ENCODE data around the gene ROBO2.

The ROBO2 gene

GRCh38 chr3:77524946-77525682, 485.2 kb downstream of the ROBO2 start:
- no peak for DNase-seq

DNA sequence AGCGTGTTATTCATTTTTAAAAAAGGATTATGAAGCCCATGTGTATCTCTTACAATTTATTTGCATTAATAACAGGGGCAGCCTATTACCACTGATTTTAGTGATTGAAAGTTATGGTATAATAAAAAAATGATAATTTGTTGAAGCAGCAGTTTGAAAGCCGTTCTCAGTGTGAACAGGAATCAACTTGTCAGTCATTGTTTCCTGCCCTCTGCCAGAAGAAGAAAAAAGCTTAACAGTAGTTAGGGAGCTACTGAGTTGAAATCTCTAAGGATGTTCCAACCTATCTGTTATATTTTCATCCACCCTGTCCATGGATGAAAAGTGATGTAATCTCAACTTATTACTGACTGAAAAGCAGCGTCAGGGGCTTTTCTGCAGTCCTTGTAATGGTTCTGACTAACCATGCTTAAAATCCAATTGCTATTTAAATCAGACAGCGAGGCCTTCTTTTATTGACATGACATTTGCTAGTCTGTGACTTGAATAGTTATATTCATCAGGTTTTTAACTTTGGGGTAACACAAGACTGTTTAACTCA, 486.7 kb downstream of the ROBO2 start:
- no peak for DNase-seq

- no peak for DNase-seq
Measured at GRCh38 chr3:77529522-77529921, 489.6 kb downstream of the ROBO2 start.

GRCh38 chr3:77530870-77531269, 491.0 kb downstream of the ROBO2 start:
- DNase-seq = no peak

- DNase-seq = no peak
Measured at GRCh38 chr3:77535116-77535515, 495.2 kb downstream of the ROBO2 start.

DNA sequence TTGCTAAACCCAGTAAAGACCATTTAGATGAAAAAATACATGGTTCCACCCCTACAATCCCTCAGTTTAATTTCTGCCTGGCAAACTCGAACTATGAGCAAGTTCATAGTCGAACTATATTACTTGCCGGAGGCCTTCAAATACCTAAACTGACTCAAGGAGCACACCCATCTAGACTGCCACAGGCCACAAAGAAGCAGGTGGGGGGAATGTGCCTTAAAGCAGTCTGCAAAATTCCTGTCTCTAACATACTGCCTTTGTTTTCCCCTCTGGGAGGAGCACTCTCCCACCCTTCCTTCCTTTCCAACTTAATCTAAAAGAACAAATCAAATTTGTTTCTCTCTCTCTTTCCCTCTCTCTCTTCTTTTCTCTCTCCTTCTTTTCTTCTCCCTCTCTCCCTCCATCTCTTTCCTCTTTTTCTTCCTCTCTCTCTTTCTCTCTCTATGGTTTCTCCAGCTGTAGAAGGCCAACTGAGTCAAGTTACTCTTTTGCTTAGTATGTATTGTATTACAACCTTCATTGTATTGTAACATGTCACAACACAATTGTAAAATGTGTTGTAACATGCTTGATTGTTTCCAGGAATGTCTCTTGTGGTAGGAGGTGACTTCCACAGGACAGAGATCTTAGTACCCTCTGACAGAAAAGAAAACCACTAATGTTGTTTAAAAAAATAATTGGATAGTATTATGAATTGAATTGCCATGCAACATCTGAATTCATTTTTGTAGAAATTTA, 496.3 kb downstream of the ROBO2 start:
- DNase-seq = no peak

DNA sequence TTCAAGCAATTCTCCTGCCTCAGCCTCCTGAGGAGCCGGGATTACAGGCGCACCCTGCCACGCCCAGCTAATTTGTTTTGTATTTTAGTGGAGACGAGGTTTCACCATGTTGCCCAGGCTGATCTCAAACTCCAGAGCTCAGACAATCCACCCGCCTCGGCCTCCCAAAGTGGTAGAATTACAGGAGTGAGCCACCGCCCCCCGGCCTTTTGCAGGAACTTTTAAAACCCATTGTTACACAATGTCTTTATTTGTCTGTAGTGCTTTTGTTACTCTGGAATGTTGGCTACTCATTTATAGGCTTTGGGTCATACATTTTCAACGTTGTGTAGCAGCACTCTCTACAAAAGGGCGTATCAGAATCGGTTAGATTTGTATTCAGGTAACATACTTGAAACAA, 499.1 kb downstream of the ROBO2 start:
- DNase-seq = no peak

GRCh38 chr3:77539677-77540076, 499.8 kb downstream of the ROBO2 start:
- no peak for DNase-seq

- no peak for DNase-seq
Measured at GRCh38 chr3:77541203-77541922, 501.5 kb downstream of the ROBO2 start.

DNA sequence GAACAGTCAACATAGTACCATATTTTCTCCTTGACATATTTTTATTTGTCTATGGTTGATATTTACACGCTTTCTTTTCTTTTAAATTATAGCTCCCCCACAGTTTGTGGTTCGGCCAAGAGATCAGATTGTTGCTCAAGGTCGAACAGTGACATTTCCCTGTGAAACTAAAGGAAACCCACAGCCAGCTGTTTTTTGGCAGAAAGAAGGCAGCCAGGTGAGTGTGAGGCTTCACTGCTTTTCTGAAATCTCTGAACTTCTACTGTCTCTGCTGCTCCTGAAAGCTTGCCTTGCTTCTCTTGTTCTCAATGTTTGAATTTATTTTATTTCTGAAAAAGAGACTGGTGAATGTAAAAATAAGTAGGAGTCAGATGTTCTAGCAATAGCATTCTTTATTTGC, 506.3 kb downstream of the ROBO2 start:
- no peak for DNase-seq

DNA sequence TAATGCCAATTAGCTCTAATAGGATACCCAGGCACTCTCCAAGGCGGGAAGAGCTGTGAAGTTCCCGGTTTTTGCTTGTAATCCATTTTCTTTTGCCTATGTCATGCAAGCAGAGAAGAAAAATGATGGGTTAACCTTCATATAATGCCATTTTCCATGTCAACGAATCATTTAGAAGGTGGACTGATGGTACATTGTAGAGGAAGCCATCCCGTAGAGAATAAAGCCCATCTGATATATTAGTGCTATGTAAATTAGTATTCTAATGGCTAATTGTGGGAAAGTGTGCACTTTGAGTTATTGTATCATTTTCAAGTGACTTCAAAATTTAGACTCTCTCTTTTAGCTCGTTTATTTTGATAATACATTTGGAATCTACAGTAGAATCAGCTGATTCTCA, 509.1 kb downstream of the ROBO2 start:
- DNase-seq = no peak

GRCh38 chr3:77553240-77553639, 513.3 kb downstream of the ROBO2 start:
- no peak for DNase-seq

- no peak for DNase-seq
Measured at GRCh38 chr3:77562089-77562488, 522.2 kb downstream of the ROBO2 start.

DNA sequence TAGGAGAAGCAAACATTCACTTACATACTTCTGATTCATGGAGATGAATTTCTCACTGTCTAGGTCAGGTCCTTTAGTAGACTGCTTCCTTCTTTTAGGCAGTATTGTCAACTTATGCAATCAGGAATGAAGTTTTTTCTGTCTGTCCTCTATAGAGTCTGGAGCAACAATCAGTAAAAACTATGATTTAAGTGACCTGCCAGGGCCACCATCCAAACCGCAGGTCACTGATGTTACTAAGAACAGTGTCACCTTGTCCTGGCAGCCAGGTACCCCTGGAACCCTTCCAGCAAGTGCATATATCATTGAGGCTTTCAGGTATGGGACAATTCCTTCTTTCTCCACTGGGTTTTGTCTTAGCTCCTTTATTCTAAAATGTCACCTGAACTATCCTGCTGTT, 523.1 kb downstream of the ROBO2 start:
- DNase-seq = no peak

- DNase-seq = no peak
Measured at GRCh38 chr3:77566055-77566454, 526.2 kb downstream of the ROBO2 start.

GRCh38 chr3:77571971-77572715, 532.2 kb downstream of the ROBO2 start:
- no peak for DNase-seq

DNA sequence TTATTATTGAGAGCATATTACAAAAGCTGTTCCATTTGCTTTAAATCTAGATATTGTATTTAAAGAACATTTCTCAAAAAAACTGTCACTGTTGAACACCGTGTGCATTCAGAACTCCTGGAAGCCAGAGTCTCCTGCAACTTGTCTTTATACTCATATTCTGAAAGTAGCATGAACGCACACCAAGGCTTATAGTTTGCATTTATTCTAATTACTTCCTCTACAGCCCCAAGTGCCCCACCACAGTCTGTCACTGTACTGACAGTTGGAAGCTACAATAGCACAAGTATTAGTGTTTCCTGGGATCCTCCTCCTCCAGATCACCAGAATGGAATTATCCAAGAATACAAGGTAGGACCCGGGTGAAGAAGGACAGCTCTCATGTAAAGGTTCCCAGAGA, 537.4 kb downstream of the ROBO2 start:
- DNase-seq = no peak

- DNase-seq = no peak
Measured at GRCh38 chr3:77586216-77586615, 546.3 kb downstream of the ROBO2 start.

GRCh38 chr3:77588863-77589262, 549.0 kb downstream of the ROBO2 start:
- DNase-seq = no peak

DNA sequence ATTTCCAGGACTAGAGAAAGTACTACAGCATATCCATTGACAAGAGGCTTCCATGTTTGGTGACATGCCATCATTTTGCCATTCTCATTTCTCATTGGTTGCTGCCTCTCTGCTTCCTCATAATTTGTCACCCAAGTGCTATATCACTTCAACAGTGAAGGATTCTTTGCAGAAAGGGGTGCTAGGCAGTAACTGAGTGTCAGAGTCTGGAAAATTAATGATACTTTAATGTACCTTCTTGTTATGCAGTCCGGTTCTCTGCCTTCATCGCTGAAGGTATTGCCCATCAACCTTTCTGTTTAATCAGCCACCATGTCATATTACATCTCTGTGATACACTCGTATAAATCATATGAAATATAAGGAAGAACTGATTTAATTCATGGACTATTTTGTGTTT, 550.3 kb downstream of the ROBO2 start:
- DNase-seq = no peak

- no peak for DNase-seq
Measured at GRCh38 chr3:77595371-77595870, 555.5 kb downstream of the ROBO2 start.

- DNase-seq = no peak
Measured at GRCh38 chr3:77599948-77600347, 560.0 kb downstream of the ROBO2 start.
